Urinary bladder (tissue), 4 donors: ENCODE data around the gene CHM. TPM values are rescaled to one million over a fixed set of nuclear protein-coding genes. Genes with fewer than 3 reads are reported as not detected.
"Not testable (repeated sequence)": the region's sequence is repeated elsewhere in the genome, so short reads cannot be mapped to it uniquely, and the experiment has no call there.

ENCODE experiments used
- DNase-seq: peaks from one replicate; pipeline ENCODE4 v3.0.0-alpha.2; 2015; ENCODE audit errors: extremely low spot score
- H3K27ac ChIP-seq: one replicate; pipeline ENCODE4 v1.5.1; 2013; ENCODE audit warnings: low read depth, mild to moderate bottlenecking, moderate library complexity
- H3K36me3 ChIP-seq: one replicate; pipeline ENCODE4 v1.6.1; 2013; ENCODE audit warnings: mild to moderate bottlenecking, moderate library complexity; ENCODE audit not compliant: insufficient read depth
- H3K4me1 ChIP-seq: one replicate; pipeline ENCODE4 v1.6.1; 2013; ENCODE audit warnings: mild to moderate bottlenecking, moderate library complexity; ENCODE audit not compliant: insufficient read depth
- H3K4me3 ChIP-seq: one replicate; pipeline ENCODE4 v1.5.1; 2013; ENCODE audit warnings: low read depth, low read length
- WGBS: extraction: QIAGEN DNeasy Blood & Tissue Kit; methylation state at CpG from one replicate; pipeline ENCODE4 v1.1.7; 2013; 5-methylcytosine and 5-hydroxymethylcytosine counted together
- polyA plus RNA-seq: library from polyadenylated mRNA; stranded (reverse); fragments of 200-250 nt; gene quantifications from one replicate; pipeline ENCODE4 v1.2.3, GENCODE V29; 2013
- total RNA-seq: library from RNA; depleted of rRNA; stranded (reverse); fragments of >200 nt; gene quantifications from one replicate; pipeline ENCODE4 v1.2.3, GENCODE V29; 2014
- donor health status: healthy with polysubstance abuse.
- donor health status: healthy.

CHM gene
- total and polyA plus RNA-seq, 2 donors = 12.2 to 49.3 TPM

- WGBS = 96% methylated on average over 4 of the region's 4 CpGs
- not testable (repeated sequence) for H3K36me3 ChIP-seq, H3K27ac ChIP-seq, DNase-seq, H3K4me1 ChIP-seq, H3K4me3 ChIP-seq
These were observed 32.4 kb downstream of the CHM start for GRCh38 chrX:86014959-86015358.

GRCh38 chrX:86014421-86014820 is 32.9 kb downstream of the CHM start:
- DNase-seq = no peak
- no peaks in the 10 kb centered on the region for H3K36me3 ChIP-seq
- 86% methylated on average over 5 of the region's 5 CpGs for WGBS
- H3K4me3 ChIP-seq = no peak overlapping the region
- no peak overlapping the region for H3K27ac ChIP-seq
- H3K4me1 ChIP-seq = no peaks in the 10 kb centered on the region

GRCh38 chrX:86013792-86014191 is 33.6 kb downstream of the CHM start:
- H3K27ac ChIP-seq = no peak overlapping the region
- H3K4me1 ChIP-seq = no peaks in the 10 kb centered on the region
- no peak overlapping the region for H3K4me3 ChIP-seq
- WGBS = 59% methylated on average over 3 of the region's 3 CpGs
- no peaks in the 10 kb centered on the region for H3K36me3 ChIP-seq
- DNase-seq = no peak

- DNase-seq = no peak
- H3K4me1 ChIP-seq = no peaks in the 10 kb centered on the region
- WGBS = 88% methylated on average over 1 of the region's 1 CpG
- H3K36me3 ChIP-seq = no peaks in the 10 kb centered on the region
- H3K27ac ChIP-seq = no peak overlapping the region
- no peak overlapping the region for H3K4me3 ChIP-seq
These were observed 35.2 kb downstream of the CHM start for GRCh38 chrX:86012188-86012587.

GRCh38 chrX:86009803-86010202 is 37.6 kb downstream of the CHM start:
- H3K36me3 ChIP-seq, H3K4me1 ChIP-seq, H3K27ac ChIP-seq, H3K4me3 ChIP-seq, DNase-seq: not testable (repeated sequence)
- WGBS = 100% methylated on average over 1 of the region's 1 CpG

GRCh38 chrX:86007891-86008290 is 39.5 kb downstream of the CHM start:
- not testable (repeated sequence) for H3K27ac ChIP-seq, H3K4me3 ChIP-seq, H3K4me1 ChIP-seq, H3K36me3 ChIP-seq, DNase-seq
- WGBS = 100% methylated on average over 4 of the region's 4 CpGs

- DNase-seq = no peak
- Histone ChIP-seq H3K27ac (no peak overlapping the region), H3K36me3 (no peaks in the 10 kb centered on the region), H3K4me1 (no peaks in the 10 kb centered on the region), H3K4me3 (no peak overlapping the region)
- 69% methylated on average over 12 of the region's 12 CpGs for WGBS
These were observed 45.1 kb downstream of the CHM start for GRCh38 chrX:86002076-86002896.

GRCh38 chrX:85998954-85999353 is 48.4 kb downstream of the CHM start:
- Histone ChIP-seq H3K4me3 (no peak overlapping the region), H3K36me3 (no peaks in the 10 kb centered on the region), H3K4me1 (no peaks in the 10 kb centered on the region), H3K27ac (no peak overlapping the region)
- DNase-seq = no peak

- Histone ChIP-seq H3K27ac (no peak overlapping the region), H3K4me3 (no peak overlapping the region)
These were observed 50.8 kb downstream of the CHM start for GRCh38 chrX:85996555-85996954.

GRCh38 chrX:85995641-85996040 is 51.7 kb downstream of the CHM start:
- no peaks in the 10 kb centered on the region for H3K4me1 ChIP-seq
- no peaks in the 10 kb centered on the region for H3K36me3 ChIP-seq
- no peak overlapping the region for H3K4me3 ChIP-seq
- DNase-seq = no peak
- WGBS = 88% methylated on average over 1 of the region's 1 CpG
- H3K27ac ChIP-seq = no peak overlapping the region

More at GRCh38 chrX:85996555-85996954, 50.8 kb downstream of the CHM start:
- Histone ChIP-seq H3K4me1 (no peaks in the 10 kb centered on the region), H3K36me3 (no peaks in the 10 kb centered on the region)
- no peak for DNase-seq

- no peak overlapping the region for H3K27ac ChIP-seq
- H3K4me3 ChIP-seq = no peak overlapping the region
- DNase-seq = no peak
- H3K4me1 ChIP-seq = no peaks in the 10 kb centered on the region
- WGBS = 68% methylated on average over 1 of the region's 1 CpG
- no peaks in the 10 kb centered on the region for H3K36me3 ChIP-seq
These were observed 52.6 kb downstream of the CHM start for GRCh38 chrX:85994797-85995196.

- DNase-seq = no peak
- Histone ChIP-seq H3K27ac (no peak overlapping the region), H3K4me1 (no peaks in the 10 kb centered on the region), H3K4me3 (no peak overlapping the region), H3K36me3 (no peaks in the 10 kb centered on the region)
- WGBS = 76% methylated on average over 2 of the region's 2 CpGs
These were observed 53.1 kb downstream of the CHM start for GRCh38 chrX:85994228-85994627.

- no peaks in the 10 kb centered on the region for H3K36me3 ChIP-seq
- no peaks in the 10 kb centered on the region for H3K4me1 ChIP-seq
- H3K27ac ChIP-seq = no peak overlapping the region
- no peak for DNase-seq
- H3K4me3 ChIP-seq = no peak overlapping the region
- 67% methylated on average over 2 of the region's 2 CpGs for WGBS
These were observed 53.7 kb downstream of the CHM start for GRCh38 chrX:85993539-85994197.

GRCh38 chrX:85992811-85993229 is 54.5 kb downstream of the CHM start:
- 54% methylated on average over 3 of the region's 3 CpGs for WGBS
- no peak for DNase-seq
- no peaks in the 10 kb centered on the region for H3K36me3 ChIP-seq

More at GRCh38 chrX:85992811-85993229, 54.5 kb downstream of the CHM start:
- Histone ChIP-seq H3K27ac (no peak overlapping the region), H3K4me1 (no peaks in the 10 kb centered on the region), H3K4me3 (no peak overlapping the region)
